ENCODE results near the gene ETDA.

DNA sequence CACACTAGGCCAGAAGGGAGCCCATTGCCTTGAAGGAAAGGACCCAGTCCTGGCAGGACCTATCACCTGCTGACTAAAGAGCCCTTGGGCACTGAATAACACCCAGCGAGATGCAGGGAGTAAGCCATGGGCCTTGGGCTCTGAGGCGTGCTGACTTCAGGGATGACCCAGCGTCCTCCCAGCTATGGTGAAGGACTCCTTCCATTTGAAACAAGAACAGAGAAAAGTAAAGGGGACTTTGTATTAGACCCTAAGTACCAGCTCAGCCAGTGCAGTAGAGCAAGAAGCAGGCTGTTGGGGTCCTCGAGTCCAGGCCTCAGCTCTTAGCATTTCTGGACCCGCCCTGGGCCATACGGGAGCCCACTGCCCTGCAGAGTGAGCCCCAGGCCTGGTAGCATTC lies 5.1 kb downstream of the ETDA start:
- TF ChIP-seq, protein P1, sequence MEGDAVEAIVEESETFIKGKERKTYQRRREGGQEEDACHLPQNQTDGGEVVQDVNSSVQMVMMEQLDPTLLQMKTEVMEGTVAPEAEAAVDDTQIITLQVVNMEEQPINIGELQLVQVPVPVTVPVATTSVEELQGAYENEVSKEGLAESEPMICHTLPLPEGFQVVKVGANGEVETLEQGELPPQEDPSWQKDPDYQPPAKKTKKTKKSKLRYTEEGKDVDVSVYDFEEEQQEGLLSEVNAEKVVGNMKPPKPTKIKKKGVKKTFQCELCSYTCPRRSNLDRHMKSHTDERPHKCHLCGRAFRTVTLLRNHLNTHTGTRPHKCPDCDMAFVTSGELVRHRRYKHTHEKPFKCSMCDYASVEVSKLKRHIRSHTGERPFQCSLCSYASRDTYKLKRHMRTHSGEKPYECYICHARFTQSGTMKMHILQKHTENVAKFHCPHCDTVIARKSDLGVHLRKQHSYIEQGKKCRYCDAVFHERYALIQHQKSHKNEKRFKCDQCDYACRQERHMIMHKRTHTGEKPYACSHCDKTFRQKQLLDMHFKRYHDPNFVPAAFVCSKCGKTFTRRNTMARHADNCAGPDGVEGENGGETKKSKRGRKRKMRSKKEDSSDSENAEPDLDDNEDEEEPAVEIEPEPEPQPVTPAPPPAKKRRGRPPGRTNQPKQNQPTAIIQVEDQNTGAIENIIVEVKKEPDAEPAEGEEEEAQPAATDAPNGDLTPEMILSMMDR (IDR thresholded peaks at IDR 0.05) = no peak
- TF ChIP-seq POLR2A (IDR thresholded peaks at IDR 0.05) = no peak
